Lung (tissue), 12 donors: ENCODE measurements around the gene APLP1. TPM values are rescaled to one million over a fixed set of nuclear protein-coding genes. Genes with fewer than 3 reads are reported as not detected.

Source experiments
- ATAC-seq: fragments of 200-7000 bp; cut with Tn5 transposase; one replicate; pipeline ENCODE4 v1.9.1; 2020; ENCODE audit warnings: moderate number of reproducible peaks; ENCODE audit not compliant: insufficient read depth, low FRiP score
- DNase-seq, 3 donors: peaks; one replicate each; pipeline ENCODE4 v3.0.0-alpha.2; 2013 to 2017
- H3K27ac ChIP-seq, 2 donors: one replicate each; pipeline ENCODE4 v1.5.1; 2013; ENCODE audit warnings: mild to moderate bottlenecking in 2 of 2, moderate library complexity in 2 of 2, control low read depth in 1 of 2, inconsistent platforms in 1 of 2, low read depth in 1 of 2, low read length in 1 of 2
- H3K27me3 ChIP-seq, 3 donors: one replicate each; pipeline ENCODE4 v1.5.1; 2013; ENCODE audit warnings: low read length in 2 of 3; ENCODE audit not compliant: control insufficient read depth in 3 of 3, insufficient read depth in 3 of 3
- H3K36me3 ChIP-seq, 4 donors: one replicate each; pipeline ENCODE4 v1.5.1; 2013; ENCODE audit warnings: low read length in 4 of 4, mild to moderate bottlenecking in 1 of 4, moderate library complexity in 1 of 4; ENCODE audit not compliant: control insufficient read depth in 4 of 4, insufficient read depth in 4 of 4
- H3K4me1 ChIP-seq, 5 donors: one replicate each; pipeline ENCODE4 v1.5.1; 2013; ENCODE audit warnings: low read length in 5 of 5, mild to moderate bottlenecking in 2 of 5, moderate library complexity in 1 of 5; ENCODE audit not compliant: control insufficient read depth in 5 of 5, insufficient read depth in 5 of 5
- H3K4me3 ChIP-seq: one replicate; pipeline ENCODE4 v1.5.1; 2013; ENCODE audit warnings: mild to moderate bottlenecking, control low read depth, moderate library complexity
- H3K9ac ChIP-seq, 2 donors: one replicate each; pipeline ENCODE4 v1.5.1; 2013; ENCODE audit warnings: low read length in 2 of 2, control low read depth in 1 of 2; ENCODE audit not compliant: insufficient read depth in 1 of 2
- H3K9me3 ChIP-seq, 4 donors: one replicate each; pipeline ENCODE4 v1.5.1; 2013; ENCODE audit warnings: low read length in 3 of 4, mild to moderate bottlenecking in 1 of 4, moderate library complexity in 1 of 4; ENCODE audit not compliant: control insufficient read depth in 4 of 4, insufficient read depth in 3 of 4
- CTCF ChIP-seq: IDR thresholded peaks from 2 replicates; pipeline ENCODE4 v1.5.1; 2012; ENCODE audit warnings: mild to moderate bottlenecking; ENCODE audit errors: control extremely low read depth, extremely low read depth
- WGBS, 2 donors: extraction: QIAGEN DNeasy Blood & Tissue Kit; methylation state at CpG; one replicate each; pipeline ENCODE4 v1.1.7; 2013; 5-methylcytosine and 5-hydroxymethylcytosine counted together
- polyA plus RNA-seq, 2 donors: library from polyadenylated mRNA; stranded (reverse); fragments of 200-250 nt; gene quantifications; one replicate each; pipeline ENCODE4 v1.2.1, GENCODE V29; 2013
- total RNA-seq, 2 donors: library from RNA; depleted of rRNA in 1 of 2; stranded (reverse); fragments of >200 nt in 1 of 2; gene quantifications; one replicate each; pipeline ENCODE4 v1.2.1, GENCODE V29; 2014 to 2021
- donor health status: control.
- donor health status: control.
- donor health status: Bipolar disorder and iron deficiency.
- donor health status: healthy.
- donor health status: DM: yes; HTN: yes; CAD: no.

Gene APLP1
- total and polyA plus RNA-seq, 4 donors = 0.94 to 6.5 (median 2.0) TPM

- H3K9ac ChIP-seq = no peak overlapping the region
- H3K27me3 ChIP-seq = peaks cover 0 to 33% (median 27%) of the 10 kb centered on the region in 3 donors
- DNase-seq (no peak), ATAC-seq (no peak)
- no peak overlapping the region for H3K27ac ChIP-seq
- WGBS, 2 donors = 80 to 87% methylated on average over 13 of the region's 13 CpGs
- no peak overlapping the region for H3K4me3 ChIP-seq
- no peak for TF ChIP-seq CTCF
- peaks cover 0 to 18% (median 5%) of the 10 kb centered on the region in 5 donors for H3K4me1 ChIP-seq
- H3K9me3 ChIP-seq = peaks cover 0 to 14% (median 2%) of the 10 kb centered on the region in 4 donors
- no peaks in the 10 kb centered on the region for H3K36me3 ChIP-seq
These were observed 26.3 kb upstream of the APLP1 start for GRCh38 chr19:35841961-35842595.

GRCh38 chr19:35842666-35843272 is 25.6 kb upstream of the APLP1 start:
- ATAC-seq (no peak), DNase-seq (no peak)
- Histone ChIP-seq H3K36me3 (no peaks in the 10 kb centered on the region), H3K9me3 (peaks cover 0 to 14% (median 2%) of the 10 kb centered on the region in 4 donors), H3K27me3 (peaks cover 0 to 33% (median 27%) of the 10 kb centered on the region in 3 donors), H3K27ac (no peak overlapping the region), H3K9ac (no peak overlapping the region), H3K4me3 (no peak overlapping the region), H3K4me1 (peaks cover 0 to 18% (median 5%) of the 10 kb centered on the region in 5 donors)
- no peak for TF ChIP-seq CTCF
- WGBS, 2 donors = 88% methylated on average over 4 of the region's 4 CpGs

- ATAC-seq (no peak), DNase-seq (no peak)
- H3K36me3 ChIP-seq = no peaks in the 10 kb centered on the region
- no peak overlapping the region for H3K4me3 ChIP-seq
- TF ChIP-seq CTCF = no peak
- H3K27me3 ChIP-seq = peaks cover 0 to 33% (median 27%) of the 10 kb centered on the region in 3 donors
- H3K9me3 ChIP-seq = peaks cover 0 to 14% (median 2%) of the 10 kb centered on the region in 4 donors
- H3K4me1 ChIP-seq = peaks cover 0 to 18% (median 5%) of the 10 kb centered on the region in 5 donors
- 9 to 10% methylated on average over 42 of the region's 42 CpGs for WGBS, 2 donors
- no peak overlapping the region for H3K9ac ChIP-seq
- H3K27ac ChIP-seq = no peak overlapping the region
These were observed 24.5 kb upstream of the APLP1 start for GRCh38 chr19:35843676-35844481.
